GM12872 (cell line): ENCODE data around the gene GNB1L.

Experiments
- TF ChIP-seq, protein P1 (sequence below): IDR thresholded peaks from 3 replicates; pipeline ENCODE4 v1.5.1; 2011; ENCODE audit warnings: low read depth, mild to moderate bottlenecking, low read length, moderate library complexity; ENCODE audit not compliant: insufficient read depth

GNB1L gene

DNA sequence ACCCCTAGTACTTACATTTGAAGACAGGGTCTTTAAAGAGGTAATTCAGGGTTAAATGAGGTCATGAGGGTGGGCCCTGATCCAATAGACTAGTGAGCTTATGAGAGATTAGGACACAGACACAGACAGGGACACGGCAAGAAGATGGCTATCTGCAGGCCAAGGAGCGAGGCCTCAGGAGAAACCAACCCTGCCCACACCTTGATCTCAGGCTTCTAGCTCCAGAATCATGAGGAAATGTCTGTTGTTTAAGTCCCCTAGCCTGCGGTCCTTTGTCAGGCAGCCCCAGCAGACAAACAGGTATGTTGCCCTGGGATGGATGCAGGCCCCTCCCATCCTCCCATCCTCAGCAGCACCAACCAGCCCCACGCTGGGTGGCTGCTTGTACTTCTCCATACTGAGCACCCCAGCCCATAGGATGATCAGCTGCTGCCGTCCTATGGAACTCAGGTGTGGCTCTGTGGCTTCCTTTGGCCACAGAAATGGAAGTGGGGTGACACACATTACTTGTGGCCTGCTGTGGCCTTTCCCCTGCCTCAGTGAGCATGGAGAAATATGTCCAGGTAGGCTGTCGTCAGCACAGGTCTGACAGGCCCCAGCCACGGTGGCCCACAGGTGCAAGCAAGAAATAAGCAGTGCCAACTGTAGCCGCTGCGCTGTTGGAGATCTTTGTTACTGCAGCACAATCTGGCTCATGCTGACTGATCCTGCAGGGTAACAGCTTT is 7.9 kb downstream of the GNB1L start:
- TF ChIP-seq, protein P1, sequence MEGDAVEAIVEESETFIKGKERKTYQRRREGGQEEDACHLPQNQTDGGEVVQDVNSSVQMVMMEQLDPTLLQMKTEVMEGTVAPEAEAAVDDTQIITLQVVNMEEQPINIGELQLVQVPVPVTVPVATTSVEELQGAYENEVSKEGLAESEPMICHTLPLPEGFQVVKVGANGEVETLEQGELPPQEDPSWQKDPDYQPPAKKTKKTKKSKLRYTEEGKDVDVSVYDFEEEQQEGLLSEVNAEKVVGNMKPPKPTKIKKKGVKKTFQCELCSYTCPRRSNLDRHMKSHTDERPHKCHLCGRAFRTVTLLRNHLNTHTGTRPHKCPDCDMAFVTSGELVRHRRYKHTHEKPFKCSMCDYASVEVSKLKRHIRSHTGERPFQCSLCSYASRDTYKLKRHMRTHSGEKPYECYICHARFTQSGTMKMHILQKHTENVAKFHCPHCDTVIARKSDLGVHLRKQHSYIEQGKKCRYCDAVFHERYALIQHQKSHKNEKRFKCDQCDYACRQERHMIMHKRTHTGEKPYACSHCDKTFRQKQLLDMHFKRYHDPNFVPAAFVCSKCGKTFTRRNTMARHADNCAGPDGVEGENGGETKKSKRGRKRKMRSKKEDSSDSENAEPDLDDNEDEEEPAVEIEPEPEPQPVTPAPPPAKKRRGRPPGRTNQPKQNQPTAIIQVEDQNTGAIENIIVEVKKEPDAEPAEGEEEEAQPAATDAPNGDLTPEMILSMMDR: no peak

DNA sequence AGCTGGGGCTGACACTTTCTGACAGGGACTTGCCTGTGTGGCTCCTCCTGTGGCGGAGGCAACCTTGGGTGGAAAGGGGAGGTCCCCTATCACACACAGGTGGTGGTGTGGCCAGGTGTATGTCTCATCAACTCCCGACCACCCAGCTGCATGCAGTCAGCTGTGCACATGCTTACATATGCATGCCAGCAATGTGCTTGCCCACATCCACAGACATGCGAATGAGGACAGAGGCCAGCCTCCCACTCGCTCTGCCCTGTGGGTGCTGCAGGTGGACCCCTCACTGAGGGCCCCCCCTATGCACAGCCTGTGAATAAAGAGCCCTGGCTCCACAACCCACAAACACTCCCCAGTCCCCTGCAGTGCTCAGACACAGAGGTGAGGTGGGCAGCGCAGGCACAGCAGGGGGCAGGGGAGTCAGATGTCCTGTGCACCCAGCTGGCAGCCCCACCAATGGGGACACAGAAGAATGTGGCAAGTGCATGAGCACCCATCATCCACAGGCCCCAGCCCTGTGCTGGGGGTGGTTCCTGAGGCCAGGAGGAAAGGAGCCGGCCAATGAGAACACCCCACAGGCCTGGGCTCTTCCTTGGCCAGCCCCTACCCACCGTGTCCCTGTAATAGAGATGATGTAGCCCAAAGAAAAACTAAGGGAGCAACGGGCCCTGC is 9.5 kb downstream of the GNB1L start:
- TF ChIP-seq, protein P1: no peak

DNA sequence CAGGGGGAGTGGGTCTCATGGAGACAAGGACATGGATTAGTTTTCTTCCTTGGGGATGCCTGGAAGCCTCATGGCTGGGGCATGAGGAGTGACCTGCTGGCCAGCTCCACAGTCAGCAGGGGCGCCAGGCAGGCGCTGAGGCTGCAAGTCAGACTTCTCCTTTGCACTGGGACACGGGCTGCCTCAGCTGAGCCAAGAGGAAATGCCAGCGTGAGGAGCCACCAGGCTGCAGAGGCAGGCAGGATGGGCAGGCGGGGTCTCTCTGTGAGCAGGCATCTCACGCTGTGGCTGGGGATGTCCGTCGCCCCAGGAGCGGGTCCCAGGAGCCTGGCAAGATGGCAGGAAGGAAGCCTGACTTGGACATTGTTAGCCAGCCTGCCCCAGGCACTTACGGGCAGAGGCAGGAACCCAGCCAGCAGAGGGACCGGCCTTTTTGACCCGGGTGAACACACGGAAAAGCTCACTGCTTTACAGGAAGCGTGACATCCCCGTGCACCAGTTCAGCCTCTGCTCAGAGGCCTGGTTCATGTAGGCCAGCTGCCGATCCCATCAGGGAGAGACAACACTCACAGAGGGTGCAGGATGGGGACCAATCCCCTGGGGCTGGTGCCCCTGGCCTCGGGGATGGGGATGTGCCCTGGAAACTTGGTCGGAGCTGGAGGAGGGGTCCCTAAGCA is 10.2 kb downstream of the GNB1L start:
- TF ChIP-seq, protein P1: no peak

GRCh38 chr22:19843857-19844376 is 10.8 kb downstream of the GNB1L start:
- TF ChIP-seq, protein P1: no peak

DNA sequence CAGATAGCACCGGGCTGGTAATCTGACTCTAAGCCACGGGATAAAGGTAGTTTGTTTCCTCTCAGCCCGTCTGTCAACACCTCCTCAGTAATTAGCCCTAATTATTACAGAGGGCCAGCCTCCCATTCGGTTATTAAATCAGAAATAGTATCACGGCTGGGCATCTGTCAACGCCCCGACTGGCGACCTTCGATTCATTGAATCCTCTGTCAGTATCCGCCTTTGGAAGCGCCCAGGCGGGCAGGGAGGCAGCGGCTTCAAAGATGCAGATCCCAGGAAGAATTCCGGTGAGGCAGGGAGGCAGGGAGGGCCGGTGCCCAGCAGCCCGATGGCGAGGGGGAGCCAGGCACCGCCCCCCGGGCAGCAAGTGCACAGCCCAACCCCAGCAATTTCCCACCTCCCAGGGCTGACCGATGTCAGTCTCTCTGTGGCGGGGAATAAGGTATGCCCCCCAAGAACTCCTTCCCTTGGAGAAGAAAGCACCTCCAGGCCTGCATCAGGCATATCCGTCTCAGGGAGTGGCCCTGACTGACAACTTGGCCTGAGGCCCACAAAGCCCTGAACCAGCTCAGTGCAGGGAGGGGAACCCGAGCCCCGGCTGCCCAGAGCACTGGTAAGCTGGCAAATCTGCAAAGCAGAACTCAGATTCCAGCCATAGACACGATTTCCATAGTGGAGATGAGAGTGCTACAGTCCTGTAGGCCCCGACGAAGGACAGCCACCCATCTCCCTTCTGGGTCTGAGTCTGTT is 11.4 kb downstream of the GNB1L start:
- TF ChIP-seq, protein P1: no peak

GRCh38 chr22:19842393-19843106 is 12.1 kb downstream of the GNB1L start:
- TF ChIP-seq, protein P1: no peak
